GM18861 (cell line): ENCODE results near the gene MS4A4E.
"Not testable (repeated sequence)": the region's sequence is repeated elsewhere in the genome, so short reads cannot be mapped to it uniquely, and the experiment has no call there.

ENCODE experiments used
- ATAC-seq: cut with Tn5 transposase; IDR thresholded peaks from one replicate; pipeline ENCODE4 v1.9.1; 2021; ENCODE audit not compliant: unreplicated experiment

Gene MS4A4E

DNA sequence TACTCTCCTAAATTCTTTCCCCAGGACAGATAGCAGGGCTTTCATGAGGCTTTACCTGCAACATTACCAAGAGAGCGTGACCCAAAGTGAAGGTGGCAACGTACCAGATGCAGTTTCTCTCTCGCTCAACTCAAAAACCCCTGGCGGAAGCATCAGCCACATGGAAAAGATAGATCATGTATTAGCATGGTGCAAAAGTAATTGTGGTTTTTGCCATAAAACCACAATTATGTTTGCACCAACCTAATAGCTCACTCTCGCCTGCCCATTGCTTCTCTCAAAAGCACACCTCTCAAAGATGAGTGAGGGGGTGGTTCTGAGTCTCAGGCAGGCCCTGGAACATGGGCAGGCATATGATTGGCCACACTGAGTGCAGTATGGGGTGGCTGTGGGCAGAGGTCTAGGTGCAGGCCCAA, 67.1 kb downstream of the MS4A4E start:
- peak; percentile 70 for ATAC-seq

DNA sequence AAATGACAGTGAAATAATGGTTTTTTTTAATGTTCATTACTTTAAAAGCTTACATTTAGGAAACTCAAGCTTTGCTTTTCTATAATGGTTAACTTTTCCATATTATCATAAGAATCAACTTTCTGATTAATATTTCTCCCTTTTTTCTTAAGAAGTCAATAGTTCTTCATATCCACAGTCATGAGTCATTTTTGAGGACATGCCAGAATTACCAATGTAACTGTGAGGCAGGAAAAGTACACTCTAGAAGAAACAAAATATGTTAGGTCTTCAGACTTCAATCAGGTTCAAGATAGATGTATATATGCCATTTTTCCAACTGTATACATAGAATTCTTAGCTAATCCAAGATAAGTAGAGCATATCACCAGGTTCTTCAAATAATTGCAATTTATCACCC, 70.9 kb downstream of the MS4A4E start:
- ATAC-seq: no peak

DNA sequence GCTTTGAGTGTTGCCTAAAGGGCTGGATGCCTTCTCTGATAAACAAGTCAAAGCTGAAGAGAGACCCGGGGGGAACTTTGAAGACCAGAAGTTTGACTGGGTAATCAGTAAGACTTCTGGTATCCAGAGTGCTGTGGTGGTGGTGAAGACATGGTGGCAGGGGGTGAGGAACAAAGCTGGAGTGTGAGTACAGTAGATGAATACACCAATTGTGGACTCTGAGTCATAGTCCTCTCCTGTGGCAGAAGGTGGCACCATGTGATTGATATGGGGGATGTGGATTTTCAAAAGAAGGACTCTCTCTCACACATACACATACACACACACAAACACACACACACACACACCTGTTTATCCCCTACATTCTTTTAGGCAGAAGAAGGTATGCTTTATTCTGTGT, 72.4 kb downstream of the MS4A4E start:
- no peak for ATAC-seq

DNA sequence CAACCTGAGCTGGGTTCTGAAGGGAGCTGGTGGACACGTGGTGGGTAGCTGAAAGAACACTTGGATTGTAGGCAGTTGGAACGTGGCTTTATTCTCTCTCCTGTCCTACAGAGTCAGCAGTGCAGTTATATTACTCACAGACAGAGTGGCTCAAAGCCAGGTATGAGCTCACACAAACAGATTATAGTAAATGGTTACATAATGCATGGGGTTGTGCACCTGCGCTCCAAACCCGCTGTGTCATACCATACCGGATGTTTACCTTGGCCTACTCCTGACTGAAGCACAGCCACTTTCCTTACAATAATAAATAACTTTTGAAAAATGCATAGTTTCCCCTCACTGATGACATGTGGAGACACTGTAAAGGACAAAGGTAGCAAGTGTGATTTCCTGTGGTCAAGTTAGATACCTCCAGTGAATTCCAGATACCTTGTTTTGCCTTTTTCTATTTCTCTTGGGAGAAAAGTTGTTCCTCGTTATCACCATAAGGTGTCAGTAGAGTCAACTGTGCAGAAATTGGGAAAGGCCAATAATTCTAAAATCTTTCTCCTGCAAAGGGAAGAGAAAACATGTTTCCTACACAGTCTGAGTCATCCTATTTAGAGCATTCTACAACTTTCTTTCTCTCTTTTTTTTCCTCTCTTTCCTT, 73.5 kb downstream of the MS4A4E start:
- no peak for ATAC-seq

DNA sequence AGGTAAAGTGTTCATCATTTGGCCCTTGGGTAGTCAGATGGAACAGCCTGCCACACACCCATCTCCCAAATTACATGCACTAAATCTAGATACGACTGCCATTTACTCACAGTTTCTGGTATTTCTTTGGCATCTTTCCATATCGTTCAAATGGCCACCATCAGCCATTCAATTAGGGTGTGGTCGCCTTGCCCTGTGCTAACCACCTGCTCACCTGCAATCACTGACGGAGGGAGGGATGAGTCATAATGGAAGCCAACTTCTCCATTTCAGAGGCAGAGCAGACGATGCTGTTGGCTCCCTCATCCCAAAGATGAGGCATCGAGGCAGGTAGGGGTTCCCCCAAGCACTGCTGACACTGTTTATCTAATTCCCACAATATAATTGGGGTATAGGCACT, 74.6 kb downstream of the MS4A4E start:
- no peak for ATAC-seq

DNA sequence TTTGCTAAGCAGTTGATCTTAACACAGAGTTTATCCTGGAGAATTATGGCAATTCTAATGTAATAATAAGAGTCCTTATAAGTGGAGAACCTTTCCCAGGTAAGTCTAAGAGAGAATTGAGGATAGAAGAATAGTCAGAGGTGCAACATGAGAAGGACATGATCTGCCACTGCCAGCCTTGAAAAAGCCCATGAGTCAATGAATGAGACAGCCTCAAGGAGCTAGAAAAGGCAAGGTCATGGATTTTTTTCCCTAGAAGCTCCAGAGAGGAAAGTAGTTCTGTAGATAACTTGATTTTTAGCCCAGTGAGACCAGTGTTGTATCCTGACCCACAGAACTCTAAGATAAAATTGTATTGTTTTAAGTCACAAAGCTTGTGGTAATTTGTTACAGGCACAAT, 77.0 kb downstream of the MS4A4E start:
- no peak for ATAC-seq

DNA sequence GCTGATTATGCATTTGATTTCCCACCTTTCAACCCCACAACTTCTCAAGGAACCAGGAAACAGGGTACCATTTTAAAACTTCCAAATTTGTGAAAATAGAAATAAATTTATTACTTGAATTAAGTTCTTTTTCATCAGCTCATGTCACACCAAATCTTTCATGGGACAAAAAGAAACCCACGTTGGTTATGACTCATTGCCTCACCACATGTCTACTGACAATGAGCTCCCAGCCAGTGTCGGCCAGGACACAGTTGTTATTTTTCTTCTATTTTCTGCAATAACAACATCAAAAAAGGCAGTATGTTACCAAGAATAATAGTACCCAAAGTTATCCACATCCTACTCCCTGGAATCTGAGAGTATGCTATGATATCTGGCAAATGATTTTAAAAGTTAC, 77.4 kb downstream of the MS4A4E start:
- ATAC-seq: no peak

DNA sequence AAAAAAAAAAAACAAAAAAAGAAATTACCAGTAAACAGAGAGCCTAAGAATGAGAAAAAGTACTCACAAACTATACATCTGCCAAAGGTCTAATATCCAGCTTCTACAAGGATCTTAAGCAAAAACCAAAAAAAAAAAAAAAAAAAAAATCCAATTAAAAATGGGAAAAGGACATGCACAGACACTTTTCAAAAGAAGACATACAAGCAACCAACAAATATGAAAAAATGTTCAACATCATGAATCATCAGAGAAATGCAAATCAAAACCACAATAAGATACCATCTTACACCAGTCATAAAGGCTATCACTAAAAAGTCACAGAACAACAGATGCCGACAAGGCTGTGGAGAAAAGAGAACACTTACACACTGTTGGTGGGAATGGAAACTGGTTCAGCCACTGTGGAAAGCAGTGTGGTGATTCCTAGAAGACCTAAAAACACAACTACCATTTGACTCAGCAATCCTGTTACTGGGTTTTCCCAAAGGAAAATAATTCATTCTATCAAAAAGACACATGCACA, 78.3 kb downstream of the MS4A4E start:
- ATAC-seq: no peak

DNA sequence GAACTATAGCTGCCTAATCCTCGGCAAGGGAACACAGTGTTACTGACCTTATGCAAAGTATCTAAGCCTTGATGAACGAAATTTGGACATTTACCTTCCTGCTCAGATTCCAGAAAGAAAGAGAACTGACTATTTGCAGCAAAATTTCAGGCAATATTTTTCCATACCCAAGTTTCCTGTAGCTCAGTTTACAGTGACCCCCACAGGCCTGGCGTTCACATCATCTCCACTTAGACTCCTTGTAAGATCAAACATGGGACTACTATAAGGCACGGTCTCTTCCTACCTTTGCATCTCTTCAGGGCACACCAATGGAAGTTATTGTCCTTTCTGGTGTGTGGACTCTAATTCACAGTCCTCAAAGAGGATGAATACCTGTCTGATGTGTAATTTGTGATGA, 81.2 kb downstream of the MS4A4E start:
- no peak for ATAC-seq

DNA sequence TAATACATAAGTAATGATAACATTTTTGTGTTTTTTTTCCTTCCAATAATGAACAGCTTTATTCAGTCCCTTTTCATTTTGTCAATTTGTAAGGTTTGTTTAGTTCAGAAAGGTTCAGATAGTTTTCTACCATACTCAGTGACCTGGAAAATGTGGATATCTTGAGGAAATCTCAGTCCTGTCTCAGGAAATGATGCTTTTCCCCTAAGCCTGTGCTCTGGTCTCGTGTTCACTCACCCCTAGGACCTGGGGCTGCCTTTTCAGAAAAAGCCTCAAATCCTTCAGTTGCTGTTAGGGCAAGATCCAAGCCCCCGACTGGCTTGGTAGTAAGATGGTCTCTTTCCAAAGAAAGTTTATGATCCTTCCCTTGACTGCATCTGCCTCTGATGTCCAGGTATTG, 81.8 kb downstream of the MS4A4E start:
- no peak for ATAC-seq

DNA sequence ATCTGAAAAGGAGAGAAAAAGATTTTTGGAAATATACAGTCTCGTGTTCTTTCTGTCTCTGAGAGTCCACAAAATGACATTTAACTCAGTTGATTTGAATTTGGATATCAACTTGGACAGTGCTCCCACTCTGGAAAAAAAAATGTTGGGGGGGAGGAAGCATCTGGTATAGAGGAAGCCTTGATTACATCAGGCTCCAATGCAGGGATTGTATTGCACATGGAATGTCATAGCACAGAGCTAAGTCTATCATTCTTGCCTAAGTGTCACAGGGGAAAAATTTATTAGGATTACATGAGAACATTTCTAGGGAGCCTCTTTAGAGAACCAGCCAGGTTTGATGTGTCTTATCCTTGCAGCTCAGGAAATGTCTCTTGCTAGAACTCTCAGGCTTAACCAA, 83.1 kb downstream of the MS4A4E start:
- no peak for ATAC-seq

DNA sequence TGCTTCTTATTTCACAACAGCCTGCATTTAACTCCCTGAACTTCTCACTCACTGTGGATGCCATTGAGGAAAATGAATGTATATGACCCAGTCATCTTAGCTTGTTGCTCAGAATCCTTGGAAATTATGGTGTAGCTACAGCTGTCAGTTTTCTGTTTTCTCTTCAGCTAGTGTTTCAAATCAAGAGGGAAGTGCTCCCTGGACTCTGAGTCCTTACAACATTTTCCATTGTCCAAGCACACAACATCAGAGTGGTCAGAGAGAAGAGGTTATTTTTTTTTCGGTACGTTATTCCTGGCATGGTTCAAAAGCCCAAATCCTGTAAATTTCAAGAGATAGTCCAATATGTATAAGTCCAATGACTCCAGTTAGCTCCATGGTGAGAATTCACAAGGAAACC, 83.7 kb downstream of the MS4A4E start:
- ATAC-seq: no peak

DNA sequence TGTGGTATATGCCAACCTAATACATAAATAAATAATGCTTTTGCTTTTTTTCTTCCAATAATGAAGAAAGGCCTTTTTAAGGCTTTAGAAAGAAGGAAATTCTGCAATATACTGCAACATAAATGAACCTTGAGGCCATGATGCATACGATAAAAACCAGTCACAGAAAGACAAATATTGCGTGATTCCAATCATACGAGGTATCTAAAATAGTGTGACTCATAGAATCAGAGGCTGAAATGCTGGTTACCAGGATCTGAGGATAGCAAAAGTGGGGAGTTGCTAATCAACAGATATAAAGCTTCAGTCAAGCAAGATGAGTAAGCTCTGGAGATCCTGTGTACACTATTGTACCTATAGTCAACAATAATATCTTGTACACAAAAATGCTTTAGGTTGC, 84.3 kb downstream of the MS4A4E start:
- ATAC-seq: no peak

DNA sequence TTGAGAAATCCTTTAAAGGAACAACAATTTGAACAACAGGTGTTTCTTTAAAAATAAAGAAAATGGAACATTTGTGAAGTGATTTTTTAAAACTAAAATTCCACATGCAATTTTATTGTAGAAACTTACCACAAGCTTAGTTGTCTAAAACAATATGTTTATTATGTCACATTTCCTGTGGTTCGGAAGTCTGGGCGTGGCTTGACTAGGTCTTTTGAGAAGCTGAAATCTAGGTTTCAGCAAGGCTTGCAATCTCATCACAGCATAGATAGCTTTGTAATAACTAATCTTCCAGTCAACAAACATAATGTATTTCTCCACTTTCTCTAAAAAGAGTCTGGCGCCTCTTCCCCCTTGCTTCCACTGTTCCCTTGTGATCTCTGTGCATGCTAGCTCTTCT, 87.0 kb downstream of the MS4A4E start:
- ATAC-seq: no peak

DNA sequence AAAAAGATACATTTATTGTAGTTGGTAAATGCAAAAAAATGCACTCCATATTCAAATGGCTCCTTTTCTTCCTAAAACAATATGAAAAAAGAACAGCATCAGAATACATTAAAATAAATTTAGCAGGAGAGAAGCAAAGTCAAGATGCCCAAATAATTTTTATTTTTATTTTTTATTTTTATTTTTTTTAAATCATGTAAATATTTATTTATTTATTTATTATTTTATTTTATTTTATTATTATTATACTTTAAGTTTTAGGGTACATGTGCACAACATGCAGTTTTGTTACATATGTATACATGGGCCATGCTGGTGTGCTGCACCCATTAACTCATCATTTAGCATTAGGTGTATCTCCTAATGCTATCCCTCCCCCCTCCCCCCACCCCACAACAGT, 90.2 kb downstream of the MS4A4E start:
- not testable (repeated sequence) for ATAC-seq

DNA sequence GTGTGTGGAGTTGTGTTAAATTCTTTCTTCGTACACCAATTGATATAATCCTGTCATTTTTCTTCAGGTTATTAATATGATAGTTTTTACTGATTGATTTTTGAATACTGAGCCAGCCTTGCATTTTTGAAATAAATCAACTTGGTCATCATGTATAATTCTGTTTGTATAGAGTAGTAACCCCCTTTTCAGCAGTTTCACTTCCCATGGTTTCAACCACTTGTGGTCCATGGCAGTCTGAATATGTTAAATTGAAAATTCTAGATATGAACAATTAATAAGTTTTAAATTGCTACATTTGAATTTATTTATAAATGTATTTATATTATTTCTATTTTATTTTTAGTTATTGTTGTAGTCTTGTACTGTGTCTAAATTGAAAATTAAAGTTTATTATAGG, 92.7 kb downstream of the MS4A4E start:
- ATAC-seq: no peak
